Measurements from ENCODE around the gene NUP188. TPM values are rescaled to one million over a fixed set of nuclear protein-coding genes. Genes with fewer than 3 reads are reported as not detected.
A peak's percentile ranks its signal among the peaks of the same experiment; 100 is the strongest.

NUP188 gene
- total RNA-seq, 2 experiments from 2014 or later, result 121 to 124 TPM

- ChIA-PET POLR2A (interaction anchor here (0.7 kb wide), 1 partner anchor 176 kb away, joined by 3 read pairs; no protein-coding TSS in a partner anchor), CTCF (interaction anchor here (0.6 to 1.5 kb wide), 2 partner anchors 53 to 357 kb away, joined by 3 to 4 read pairs; no protein-coding TSS in a partner anchor)
- H3K27me3 Mint-ChIP-seq, result no peaks in the 10 kb centered on the region
- intact Hi-C loops (cut with micrococcal nuclease), result no loop called here
- no peaks in the 10 kb centered on the region for H3K9me3 Mint-ChIP-seq
- H3K36me3 Mint-ChIP-seq, result peaks cover 15% of the 10 kb centered on the region
- H3K27ac Mint-ChIP-seq, result no peak overlapping the region
- DNase-seq, result no peak
- H3K4me1 Mint-ChIP-seq (ENCODE audit: low read depth), result peaks cover 24% of the 10 kb centered on the region
- no peak overlapping the region for H3K4me3 Mint-ChIP-seq
Observed at GRCh38 chr9:128916745-128917144, 30.8 kb upstream of the NUP188 start.

GRCh38 chr9:128917151-128917849 lies 30.2 kb upstream of the NUP188 start:
- Mint-ChIP-seq H3K4me3 (no peak overlapping the region), H3K27me3 (no peaks in the 10 kb centered on the region), H3K27ac (no peak overlapping the region), H3K9me3 (no peaks in the 10 kb centered on the region), H3K36me3 (peaks cover 15% of the 10 kb centered on the region), H3K4me1 (ENCODE audit: low read depth) (peaks cover 19% of the 10 kb centered on the region)
- CTCF ChIA-PET, result interaction anchor here (0.6 to 1.5 kb wide), 2 partner anchors 54 to 358 kb away, joined by 3 to 4 read pairs; no protein-coding TSS in a partner anchor
- POLR2A ChIA-PET, result interaction anchor here (0.7 kb wide), 1 partner anchor 177 kb away, joined by 3 read pairs; no protein-coding TSS in a partner anchor
- intact Hi-C loops (cut with micrococcal nuclease), result no loop called here
- DNase-seq, result no peak

GRCh38 chr9:128918921-128919320 lies 28.6 kb upstream of the NUP188 start:
- ChIA-PET POLR2A (no interaction called here), CTCF (interaction anchor here (0.6 kb wide), 1 partner anchor 55 kb away, joined by 3 read pairs; no protein-coding TSS in a partner anchor)
- Mint-ChIP-seq H3K27me3 (no peaks in the 10 kb centered on the region), H3K27ac (no peak overlapping the region), H3K36me3 (peaks cover 9% of the 10 kb centered on the region), H3K4me1 (ENCODE audit: low read depth) (peaks cover 3% of the 10 kb centered on the region), H3K9me3 (no peaks in the 10 kb centered on the region), H3K4me3 (no peak overlapping the region)
- DNase-seq, result no peak
- intact Hi-C loops (cut with micrococcal nuclease), result no loop called here

- CTCF ChIA-PET, result interaction anchor here (0.6 kb wide), 1 partner anchor 56 kb away, joined by 3 read pairs; no protein-coding TSS in a partner anchor
Observed at GRCh38 chr9:128919402-128920089, 28.0 kb upstream of the NUP188 start.

GRCh38 chr9:128920381-128921058 lies 27.0 kb upstream of the NUP188 start, which contains the start of gene PHYHD1:
Gene PHYHD1, plus strand, starts transcription at chr9:128920982. Its CDS starts 1,342 bp downstream, at chr9:128922324.
- Mint-ChIP-seq H3K9me3 (no peaks in the 10 kb centered on the region), H3K4me3 (no peak within 1 kb of the TSS), H3K27me3 (no peaks in the 10 kb centered on the region), H3K4me1 (ENCODE audit: low read depth) (peaks cover 3% of the 10 kb centered on the region), H3K36me3 (peaks cover 9% of the 10 kb centered on the region), H3K27ac (peak within 1 kb of the TSS; percentile 28)
- CTCF ChIA-PET, result interaction anchor here (1.0 kb wide), 1 partner anchor 58 kb away, joined by 3 read pairs; no protein-coding TSS in a partner anchor
- POLR2A ChIA-PET, result interaction anchor here (0.6 kb wide), 1 partner anchor 847 kb away, joined by 3 read pairs; no protein-coding TSS in a partner anchor
- no peak for DNase-seq
- intact Hi-C loops (cut with micrococcal nuclease), result no loop called here

More at GRCh38 chr9:128919402-128920089, 28.0 kb upstream of the NUP188 start:
- Mint-ChIP-seq H3K9me3 (no peaks in the 10 kb centered on the region), H3K4me3 (no peak overlapping the region), H3K27me3 (no peaks in the 10 kb centered on the region), H3K4me1 (ENCODE audit: low read depth) (peaks cover 3% of the 10 kb centered on the region), H3K27ac (no peak overlapping the region), H3K36me3 (peaks cover 9% of the 10 kb centered on the region)
- POLR2A ChIA-PET, result no interaction called here
- no peak for DNase-seq
- intact Hi-C loops (cut with micrococcal nuclease), result no loop called here

- Mint-ChIP-seq H3K27ac (no peak overlapping the region), H3K9me3 (no peaks in the 10 kb centered on the region), H3K4me3 (no peak overlapping the region), H3K4me1 (ENCODE audit: low read depth) (peaks cover 6% of the 10 kb centered on the region), H3K27me3 (no peaks in the 10 kb centered on the region), H3K36me3 (peaks cover 5% of the 10 kb centered on the region)
- POLR2A ChIA-PET, result no interaction called here
- intact Hi-C loops (cut with micrococcal nuclease), result no loop called here
- CTCF ChIA-PET, result interaction anchor here (10.6 kb wide), 1 partner anchor 58 kb away, joined by 184 read pairs; no protein-coding TSS in a partner anchor
- DNase-seq, result no peak
Observed at GRCh38 chr9:128921881-128922763, 25.4 kb upstream of the NUP188 start.

GRCh38 chr9:128923493-128923883 lies 24.0 kb upstream of the NUP188 start:
- no peaks in the 10 kb centered on the region for H3K9me3 Mint-ChIP-seq
- CTCF ChIA-PET, result interaction anchor here (1.3 to 10.6 kb wide), 2 partner anchors 60 to 106 kb away, joined by 3 to 184 read pairs; no protein-coding TSS in a partner anchor
- peaks cover 12% of the 10 kb centered on the region for H3K4me1 Mint-ChIP-seq (ENCODE audit: low read depth)
- no peaks in the 10 kb centered on the region for H3K27me3 Mint-ChIP-seq
- no peak overlapping the region for H3K4me3 Mint-ChIP-seq
- POLR2A ChIA-PET, result no interaction called here
- DNase-seq, result no peak
- no peaks in the 10 kb centered on the region for H3K36me3 Mint-ChIP-seq
- no peak overlapping the region for H3K27ac Mint-ChIP-seq
- intact Hi-C loops (cut with micrococcal nuclease), result no loop called here

GRCh38 chr9:128927731-128928411 lies 19.6 kb upstream of the NUP188 start:
- intact Hi-C loops (cut with micrococcal nuclease), result loop anchor here (1.0 to 5.0 kb wide), 3 partner anchors 46 to 281 kb away; partner anchors contain the start of genes KYAT1 and LRRC8A
- Mint-ChIP-seq H3K27ac (no peak overlapping the region), H3K4me1 (ENCODE audit: low read depth) (peaks cover 9% of the 10 kb centered on the region), H3K4me3 (no peak overlapping the region), H3K27me3 (no peaks in the 10 kb centered on the region), H3K9me3 (no peaks in the 10 kb centered on the region), H3K36me3 (no peaks in the 10 kb centered on the region)
- CTCF ChIA-PET, result interaction anchor here (0.7 to 10.6 kb wide), 34 partner anchors 9 to 642 kb away, joined by 3 to 184 read pairs (median 4); partner anchors contain the start of genes ENDOG and SPOUT1
- DNase-seq, result peak; percentile 65
- POLR2A ChIA-PET, result interaction anchor here (0.5 to 1.4 kb wide), 2 partner anchors 46 to 76 kb away, joined by 4 read pairs; partner anchors contain the start of gene KYAT1

GRCh38 chr9:128928624-128929023 lies 18.9 kb upstream of the NUP188 start:
- Mint-ChIP-seq H3K27ac (no peak overlapping the region), H3K4me3 (no peak overlapping the region), H3K9me3 (no peaks in the 10 kb centered on the region), H3K36me3 (no peaks in the 10 kb centered on the region), H3K27me3 (no peaks in the 10 kb centered on the region), H3K4me1 (ENCODE audit: low read depth) (peaks cover 9% of the 10 kb centered on the region)
- DNase-seq, result no peak
- intact Hi-C loops (cut with micrococcal nuclease), result loop anchor here (1.0 to 5.0 kb wide), 3 partner anchors 46 to 281 kb away; partner anchors contain the start of genes KYAT1 and LRRC8A
- ChIA-PET CTCF (interaction anchor here (0.6 to 10.6 kb wide), 34 partner anchors 8 to 882 kb away, joined by 3 to 184 read pairs (median 4); partner anchors contain the start of genes ENDOG, PKN3 and SPOUT1), POLR2A (no interaction called here)

GRCh38 chr9:128929560-128929959 lies 17.9 kb upstream of the NUP188 start:
- no peak for DNase-seq
- CTCF ChIA-PET, result interaction anchor here (0.8 to 10.6 kb wide), 10 partner anchors 15 to 140 kb away, joined by 3 to 184 read pairs (median 5); partner anchors contain the start of genes ENDOG and SPOUT1
- Mint-ChIP-seq H3K9me3 (no peaks in the 10 kb centered on the region), H3K4me3 (no peak overlapping the region), H3K4me1 (ENCODE audit: low read depth) (peaks cover 9% of the 10 kb centered on the region), H3K36me3 (no peaks in the 10 kb centered on the region), H3K27ac (no peak overlapping the region), H3K27me3 (no peaks in the 10 kb centered on the region)
- POLR2A ChIA-PET, result interaction anchor here (0.6 kb wide), 1 partner anchor 54 kb away, joined by 3 read pairs; no protein-coding TSS in a partner anchor
- intact Hi-C loops (cut with micrococcal nuclease), result loop anchor here (5.0 kb wide), 2 partner anchors 47 to 282 kb away; partner anchors contain the start of genes KYAT1 and LRRC8A

Data from activated CD4-positive, alpha-beta memory T cell treated with anti-CD3 and anti-CD28 coated beads for 36 hours (primary cell).